ENCODE results near the gene GRIK5. TPM values are rescaled to one million over a fixed set of nuclear protein-coding genes. Genes with fewer than 3 reads are reported as not detected.
"Not testable (repeated sequence)": the region's sequence is repeated elsewhere in the genome, so short reads cannot be mapped to it uniquely, and the experiment has no call there.

Gene GRIK5
- total RNA-seq, 1 donor from 2014 or later = 9.8 TPM

GRCh38 chr19:42017040-42017439 lies 53.0 kb downstream of the GRIK5 start:
- DNase-seq (ENCODE audit: low spot score) = no peak

GRCh38 chr19:42012747-42013146 lies 57.3 kb downstream of the GRIK5 start:
- not testable (repeated sequence) for DNase-seq (ENCODE audit: low spot score)

DNA sequence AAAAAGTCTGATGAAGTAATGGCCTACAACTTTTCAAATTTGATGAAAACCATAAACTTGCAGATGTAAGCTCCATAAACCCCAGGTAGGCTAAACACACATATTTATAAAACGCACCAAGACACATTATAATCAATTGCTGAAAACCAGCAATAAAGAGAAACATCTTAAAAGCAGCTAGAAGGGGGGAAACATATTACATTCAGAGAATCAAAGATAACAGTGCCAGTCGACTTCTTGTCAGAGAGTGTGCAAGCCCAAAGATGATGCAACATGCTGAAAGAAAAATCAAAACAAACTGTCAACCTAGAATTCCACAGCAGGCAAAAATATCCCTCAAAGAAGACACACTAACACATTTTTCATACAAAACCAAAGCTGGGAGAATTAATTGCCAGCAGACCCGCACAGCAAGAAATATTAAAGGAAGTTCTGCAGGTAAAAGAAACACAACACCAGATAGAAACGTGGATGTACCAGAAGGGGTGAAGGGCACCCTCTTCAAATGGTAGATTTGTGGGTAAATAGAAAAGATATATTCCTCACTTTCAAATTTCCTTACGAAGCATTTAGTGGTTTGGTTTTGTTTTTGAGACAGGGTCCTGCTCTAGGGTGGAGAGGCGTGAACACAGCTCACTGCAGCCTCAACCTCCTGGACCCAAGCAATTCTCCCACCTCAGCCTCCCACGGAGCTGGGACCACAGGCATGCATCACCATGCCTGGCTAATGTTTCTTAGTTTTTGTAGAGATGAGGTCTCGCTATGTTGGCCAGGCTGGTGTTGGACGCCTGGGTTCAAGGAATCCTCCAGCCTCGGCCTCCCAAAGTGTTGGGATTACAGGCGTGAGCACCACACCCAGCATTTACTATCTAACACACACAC lies 59.5 kb downstream of the GRIK5 start:
- no peak for DNase-seq (ENCODE audit: low spot score)

- DNase-seq (ENCODE audit: low spot score) = no peak
Measured at GRCh38 chr19:42006569-42006968, 63.4 kb downstream of the GRIK5 start.

GRCh38 chr19:42005504-42005903 lies 64.5 kb downstream of the GRIK5 start:
- no peak for DNase-seq (ENCODE audit: low spot score)

- DNase-seq (ENCODE audit: low spot score) = no peak
Measured at GRCh38 chr19:42003506-42004294, 66.3 kb downstream of the GRIK5 start.

DNA sequence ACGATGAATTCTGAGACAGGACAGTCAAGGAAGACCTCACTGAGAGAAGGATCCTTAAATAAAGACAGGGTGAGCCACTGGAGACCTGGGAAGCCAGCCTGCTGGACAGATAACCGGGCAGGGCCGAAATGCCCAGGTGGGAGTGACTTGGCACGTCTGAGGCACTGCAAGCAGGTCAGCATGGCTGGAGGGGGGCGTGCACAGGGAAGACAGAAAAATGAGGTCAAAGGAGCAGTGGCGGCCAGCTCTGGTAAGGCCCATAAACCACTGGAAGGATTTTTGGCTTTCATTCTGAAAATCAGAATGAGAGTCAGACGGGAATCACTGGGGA lies 70.2 kb downstream of the GRIK5 start:
- DNase-seq (ENCODE audit: low spot score) = no peak

DNA sequence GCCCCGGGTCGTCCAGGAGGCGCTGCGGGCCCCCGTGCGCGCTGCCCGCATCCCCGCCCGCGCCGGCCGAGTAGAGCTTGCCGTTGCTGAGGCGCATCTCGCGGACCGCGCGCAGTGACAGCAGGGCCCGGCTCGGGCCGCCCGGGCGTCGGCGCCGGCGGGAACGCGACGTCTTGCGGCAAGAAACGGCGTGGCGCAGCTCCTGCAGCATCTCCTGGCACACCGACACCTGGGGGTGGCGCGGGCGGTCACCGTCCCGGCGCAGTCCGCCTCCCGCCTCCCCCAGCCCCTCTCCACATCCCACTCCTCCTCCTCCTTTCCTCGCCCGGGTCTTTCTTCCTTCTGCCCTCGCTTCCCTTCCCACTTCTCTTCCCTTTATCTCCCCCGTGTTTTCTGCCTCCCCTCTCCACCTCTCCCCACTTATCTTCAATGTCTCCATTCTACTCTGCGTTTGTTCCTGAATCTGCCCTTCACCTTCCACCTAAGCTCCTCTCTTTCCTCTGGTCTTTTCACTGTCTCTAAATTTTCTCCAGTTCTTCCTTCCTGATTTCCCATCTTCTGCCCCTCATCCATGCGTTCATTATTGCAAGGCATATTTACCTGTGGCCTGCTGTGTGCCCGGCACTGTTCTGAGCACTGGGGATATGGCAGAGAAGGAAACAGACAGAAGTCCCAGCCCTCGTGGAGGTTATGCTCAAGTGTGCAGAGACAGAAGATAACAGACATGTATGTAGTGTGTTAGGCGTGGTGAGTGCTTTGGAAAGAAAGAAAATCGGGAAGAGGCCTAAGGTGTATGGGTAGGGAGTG lies 70.7 kb downstream of the GRIK5 start:
- no peak for DNase-seq (ENCODE audit: low spot score)

DNA sequence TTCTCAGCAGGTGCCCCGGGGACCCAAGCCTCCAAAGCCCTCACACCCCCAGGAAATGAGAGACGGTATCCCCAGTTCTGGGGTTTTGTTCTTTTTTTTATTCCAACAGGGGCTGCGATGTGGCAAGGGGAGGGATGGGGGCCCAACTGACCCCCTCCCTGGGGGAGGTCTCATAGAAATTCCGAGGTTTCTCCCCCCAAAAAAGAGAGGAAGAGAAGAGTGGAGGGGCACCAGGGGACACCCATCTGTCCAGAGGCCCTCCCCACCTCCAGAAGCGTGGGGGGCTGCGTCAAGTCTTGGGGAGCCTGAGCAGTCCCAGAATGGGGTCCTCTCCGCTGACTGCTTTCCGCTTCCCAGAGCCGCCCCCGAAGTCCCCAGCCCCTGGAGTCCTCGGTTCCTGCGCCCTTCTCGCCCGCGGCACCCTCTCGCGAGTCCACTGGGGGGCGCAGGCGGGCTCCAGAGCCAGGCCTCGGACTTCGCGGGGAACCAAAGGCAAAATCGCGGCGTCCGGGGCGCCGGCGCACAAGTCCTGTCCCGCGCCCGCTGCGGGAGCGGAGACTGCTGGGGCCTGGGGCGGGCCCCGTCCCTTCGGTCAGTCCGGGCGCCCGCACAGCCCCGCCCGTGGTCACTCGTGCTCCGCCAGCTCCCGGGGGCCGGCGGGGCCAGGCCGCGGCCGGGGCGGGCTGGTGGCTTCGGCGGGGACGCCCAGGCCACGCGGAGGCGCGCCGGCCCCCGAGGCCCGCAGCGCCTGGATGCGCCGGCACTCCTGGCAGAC lies 71.6 kb downstream of the GRIK5 start:
- DNase-seq (ENCODE audit: low spot score) = no peak

DNA sequence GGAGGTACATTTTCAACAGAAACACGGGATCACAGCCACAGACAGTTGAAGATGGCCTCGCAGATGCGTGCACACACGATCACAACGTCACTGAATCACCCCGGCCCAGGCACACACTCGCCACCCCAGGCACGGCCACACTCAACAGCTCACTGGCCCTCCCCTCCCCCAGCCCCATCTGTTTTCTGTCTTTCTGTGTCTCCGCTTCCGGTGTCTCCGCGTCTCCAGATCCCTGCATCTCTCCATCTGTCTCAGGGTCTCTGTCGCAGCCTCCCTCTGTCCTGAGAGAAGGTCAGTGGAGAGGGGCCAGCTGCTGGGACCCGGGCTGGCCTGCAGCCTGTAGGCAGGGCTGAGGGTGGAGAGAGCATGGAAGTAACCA lies 72.2 kb downstream of the GRIK5 start:
- DNase-seq (ENCODE audit: low spot score) = no peak

- DNase-seq (ENCODE audit: low spot score) = peak; percentile 47
Measured at GRCh38 chr19:41997121-41997850, 72.7 kb downstream of the GRIK5 start.

GRCh38 chr19:41995959-41996797 lies 73.8 kb downstream of the GRIK5 start:
- no peak for DNase-seq (ENCODE audit: low spot score)

- DNase-seq (ENCODE audit: low spot score) = no peak
Measured at GRCh38 chr19:41994994-41995958, 74.7 kb downstream of the GRIK5 start.

- no peak for DNase-seq (ENCODE audit: low spot score)
Measured at GRCh38 chr19:41994521-41994971, 75.5 kb downstream of the GRIK5 start.

DNA sequence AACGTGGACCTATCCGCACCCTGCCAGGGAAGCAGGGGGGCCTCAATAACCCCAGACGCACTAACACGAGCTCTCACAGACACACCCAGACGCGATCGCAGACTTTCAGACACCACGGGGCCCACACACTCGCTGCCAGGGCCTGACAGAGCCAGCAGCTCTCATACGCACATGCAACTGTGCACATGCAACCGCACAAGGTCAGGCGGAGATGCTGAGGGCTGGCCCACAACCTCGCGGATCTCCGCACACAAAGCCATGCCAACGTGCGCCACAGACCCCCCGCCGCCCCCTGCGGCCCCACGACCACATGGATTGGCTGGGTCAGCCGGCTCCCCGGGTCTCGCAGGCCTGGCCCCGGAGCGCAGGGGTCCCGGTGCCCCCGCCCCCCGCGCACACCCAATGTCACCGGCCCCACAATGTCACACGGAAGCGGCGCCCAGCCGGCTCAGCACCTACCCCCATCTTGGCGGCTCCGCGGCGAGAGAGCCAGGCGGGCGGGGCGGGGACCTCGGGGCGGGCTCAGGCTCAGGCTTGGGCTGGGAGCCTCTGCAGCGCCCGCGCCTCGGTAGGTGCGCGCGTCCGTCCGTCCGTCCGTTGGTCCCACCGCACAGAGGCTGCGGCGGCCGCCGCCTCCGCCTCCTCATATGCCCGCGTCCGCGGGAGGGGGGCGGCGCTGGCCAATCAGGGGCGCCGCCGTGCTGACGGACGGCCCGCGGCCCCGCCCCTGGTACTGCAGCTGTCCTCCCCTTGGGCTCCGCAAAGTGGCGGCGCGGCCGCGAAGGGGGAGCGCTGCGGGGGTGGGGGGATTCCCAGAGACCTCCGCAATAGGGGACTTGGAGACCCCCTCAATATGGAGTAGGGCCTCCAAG lies 76.2 kb downstream of the GRIK5 start, which contains the start of gene ATP1A3:
Gene ATP1A3 (minus strand): TSS at position 619 of the 872 bp plus-strand sequence. CDS start 154 bp downstream, at position 465.
- DNase-seq (ENCODE audit: low spot score) = no peak

DNA sequence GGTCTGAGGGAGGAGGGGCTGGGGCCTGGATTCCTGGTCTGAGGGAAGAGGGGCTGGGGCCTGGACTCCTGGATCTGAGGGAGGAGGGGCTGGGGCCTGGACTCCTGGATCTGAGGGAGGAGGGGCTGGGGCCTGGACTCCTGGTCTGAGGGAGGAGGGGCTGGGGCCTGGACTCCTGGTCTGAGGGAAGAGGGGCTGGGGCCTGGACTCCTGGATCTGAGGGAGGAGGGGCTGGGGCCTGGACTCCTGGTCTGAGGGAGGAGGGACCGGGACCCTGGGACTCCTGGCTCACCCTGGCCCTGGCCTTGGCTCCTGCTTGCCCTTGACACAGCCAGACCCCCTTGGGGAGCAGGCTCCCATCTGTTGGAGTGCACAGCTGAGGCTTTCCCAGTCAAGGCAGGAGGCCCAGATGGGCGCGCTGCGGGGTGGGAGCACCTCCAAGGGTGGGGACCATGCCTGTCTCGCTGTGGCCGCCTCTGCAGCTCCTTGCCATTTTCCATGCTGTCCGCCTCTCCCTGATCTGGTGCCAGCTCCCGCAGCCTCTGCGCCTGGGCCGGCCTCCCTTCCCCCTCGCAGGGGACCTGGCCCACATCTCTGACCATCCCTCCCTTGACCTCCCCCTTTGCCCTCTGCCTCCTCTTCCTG lies 78.0 kb downstream of the GRIK5 start:
- DNase-seq (ENCODE audit: low spot score) = not testable (repeated sequence)

DNA sequence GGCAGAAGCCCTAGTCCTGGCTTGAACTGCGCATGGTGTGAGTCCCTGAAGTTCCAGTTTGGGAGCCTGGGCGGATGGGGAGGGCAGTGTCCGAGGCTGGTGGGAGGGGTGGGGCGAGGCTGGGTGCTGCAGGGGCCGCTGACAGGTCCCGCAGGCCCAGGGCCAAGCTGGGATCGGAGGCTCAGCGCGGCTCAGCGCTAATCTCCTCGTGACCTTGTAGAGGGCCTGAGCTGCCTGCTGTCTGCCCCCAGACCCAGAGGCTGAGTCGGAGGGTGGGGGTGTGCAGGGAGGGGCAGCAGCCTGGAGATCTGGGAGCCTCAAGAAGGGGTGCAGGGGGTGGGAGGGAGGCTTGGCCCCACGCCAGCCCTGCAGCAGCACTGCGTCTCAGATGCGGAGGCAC lies 79.0 kb downstream of the GRIK5 start:
- no peak for DNase-seq (ENCODE audit: low spot score)
